CD14-positive monocyte (primary cell): ENCODE data around the gene SLC35F3. TPM values are rescaled to one million over a fixed set of nuclear protein-coding genes. Genes with fewer than 3 reads are reported as not detected.

Experiments
- DNase-seq, 3 donors: peaks; one replicate each; pipeline ENCODE4 v3.0.0-alpha.2; 2011 to 2022
- H2AFZ ChIP-seq: 2 replicates; pipeline ENCODE4 v1.6.0; 2012; ENCODE audit warnings: mild to moderate bottlenecking, low read depth, low read length, inconsistent platforms; ENCODE audit not compliant: insufficient read depth, poor library complexity, severe bottlenecking
- H3K27ac ChIP-seq, 2 donors: 1 replicate in 1 of 2; 2 replicates in 1 of 2; pipeline ENCODE4 v1.5.1; 2012 to 2013; ENCODE audit warnings: low read length in 2 of 2, control low read depth in 1 of 2, inconsistent platforms in 1 of 2, low read depth in 1 of 2, mild to moderate bottlenecking in 1 of 2
- H3K27me3 ChIP-seq, 2 donors: one replicate each; pipeline versions ENCODE4 v1.6.0 to v1.6.1; 2011 to 2013; ENCODE audit warnings: low read length in 2 of 2; ENCODE audit not compliant: control insufficient read depth in 2 of 2, insufficient read depth in 2 of 2
- H3K36me3 ChIP-seq, 2 donors: replicated peaks in 1 of 2; 1 replicate in 1 of 2; 2 replicates in 1 of 2; pipeline versions ENCODE4 v1.5.1 to v1.6.1; 2012 to 2013; ENCODE audit warnings: low read length in 2 of 2, control low read depth in 1 of 2, inconsistent platforms in 1 of 2, mild to moderate bottlenecking in 1 of 2; ENCODE audit not compliant: insufficient read depth in 2 of 2, control insufficient read depth in 1 of 2
- H3K4me1 ChIP-seq, 2 donors: 1 replicate in 1 of 2; 2 replicates in 1 of 2; pipeline versions ENCODE4 v1.5.1 to v1.6.1; 2012 to 2013; ENCODE audit warnings: low read length in 2 of 2, control low read depth in 1 of 2, inconsistent platforms in 1 of 2, mild to moderate bottlenecking in 1 of 2, moderate library complexity in 1 of 2; ENCODE audit not compliant: insufficient read depth in 2 of 2, control insufficient read depth in 1 of 2
- H3K4me2 ChIP-seq: replicated peaks from 2 replicates; pipeline ENCODE3; 2012; ENCODE audit warnings: low read length, moderate library complexity, mild to moderate bottlenecking; ENCODE audit not compliant: poor library complexity, severe bottlenecking; ENCODE audit errors: extremely low read depth
- H3K4me3 ChIP-seq, 3 experiments: fragments of 200-600 bp in 1 of 3; sonication (generic) in 1 of 3; replicated peaks in 1 of 3; 1 replicate in 2 of 3; 2 replicates in 1 of 3; pipeline ENCODE4 v1.5.1; 2011 to 2013; ENCODE audit warnings: low read length in 3 of 3, mild to moderate bottlenecking in 3 of 3, control low read depth in 2 of 3, low read depth in 2 of 3, inconsistent platforms in 1 of 3, moderate library complexity in 1 of 3
- H3K79me2 ChIP-seq: 2 replicates; pipeline ENCODE4 v1.6.0; 2012; ENCODE audit warnings: mild to moderate bottlenecking, control low read depth, inconsistent platforms, low read length, moderate library complexity; ENCODE audit not compliant: insufficient read depth
- H3K9ac ChIP-seq: 2 replicates; pipeline ENCODE4 v1.6.0; 2017; ENCODE audit warnings: low read length, mild to moderate bottlenecking; ENCODE audit not compliant: insufficient read depth, poor library complexity, severe bottlenecking
- H3K9me3 ChIP-seq, 2 donors: replicated peaks in 1 of 2; 1 replicate in 1 of 2; 2 replicates in 1 of 2; pipeline versions ENCODE4 v1.5.1 to v1.6.1; 2012 to 2013; ENCODE audit warnings: low read length in 2 of 2, control low read depth in 1 of 2; ENCODE audit not compliant: control insufficient read depth in 1 of 2, insufficient read depth in 1 of 2
- H4K20me1 ChIP-seq: 2 replicates; pipeline ENCODE4 v1.6.0; 2012; ENCODE audit warnings: mild to moderate bottlenecking, low read length, control low read depth, moderate library complexity; ENCODE audit not compliant: insufficient read depth
- H3K27ac Mint-ChIP-seq, 7 donors: one replicate each; pipeline ENCODE4 v1.8.0; 2020; ENCODE audit warnings: mild to moderate bottlenecking in 7 of 7, mixed read lengths in 7 of 7, moderate library complexity in 6 of 7, inconsistent platforms in 2 of 7
- H3K27me3 Mint-ChIP-seq, 3 donors: one replicate each; pipeline ENCODE4 v1.8.0; 2021 to 2022; ENCODE audit warnings: low read depth in 3 of 3, mild to moderate bottlenecking in 3 of 3, mixed read lengths in 3 of 3, moderate library complexity in 3 of 3, inconsistent platforms in 1 of 3
- H3K36me3 Mint-ChIP-seq, 2 donors: one replicate each; pipeline ENCODE4 v1.8.0; 2020; ENCODE audit warnings: mixed read lengths in 2 of 2, inconsistent platforms in 1 of 2, mild to moderate bottlenecking in 1 of 2
- H3K4me1 Mint-ChIP-seq: one replicate; pipeline ENCODE4 v1.8.0; 2020; ENCODE audit warnings: mild to moderate bottlenecking, mixed read lengths
- H3K4me3 Mint-ChIP-seq, 2 donors: one replicate each; pipeline ENCODE4 v1.8.0; 2020; ENCODE audit warnings: mild to moderate bottlenecking in 2 of 2, mixed read lengths in 2 of 2, moderate library complexity in 1 of 2
- H3K9me3 Mint-ChIP-seq, 7 donors: one replicate each; pipeline ENCODE4 v1.8.0; 2020 to 2022; ENCODE audit warnings: mixed read lengths in 7 of 7, mild to moderate bottlenecking in 6 of 7, moderate library complexity in 6 of 7, inconsistent platforms in 2 of 7
- CTCF ChIP-seq: fragments of 200-600 bp; IDR thresholded peaks from one replicate; pipeline ENCODE4 v1.8.0; 2022; ENCODE audit warnings: antibody characterized with exemption, mild to moderate bottlenecking
- WGBS: methylation state at CpG from one replicate; pipeline ENCODE4 v1.1.5; 2013; ENCODE audit warnings: missing lambda C conversion rate; ENCODE audit not compliant: insufficient coverage; 5-methylcytosine and 5-hydroxymethylcytosine counted together
- intact Hi-C, 2 donors: fragments of 100-400 bp; cut with micrococcal nuclease; formaldehyde crosslinking; loops; one replicate each; pipeline versions ENCODE4 v1.15.0 to v1.15.1; 2023
- polyA plus RNA-seq, 3 donors: library from polyadenylated mRNA; depleted of rRNA in 1 of 3; unstranded in 2 of 3; stranded (reverse) in 1 of 3; fragments of 300-500 nt in 2 of 3; fragments of >200 nt in 1 of 3; fragmentation: Illumina TruSeq in 2 of 3; gene quantifications; 1 replicate in 2 of 3; 2 replicates in 1 of 3; pipeline ENCODE4 v1.2.3, GENCODE V29; 2012 to 2021

The SLC35F3 gene
- polyA plus RNA-seq, 3 donors: 0.17 to 0.78 TPM; not detected in 1

- H3K9me3 ChIP-seq: no peaks in the 10 kb centered on the region
- no peaks in the 10 kb centered on the region for H3K4me1 ChIP-seq
- no peaks in the 10 kb centered on the region for H4K20me1 ChIP-seq
- no peaks in the 10 kb centered on the region for H3K36me3 ChIP-seq
- no peaks in the 10 kb centered on the region for H3K27me3 ChIP-seq
- no peak overlapping the region for H3K9ac ChIP-seq
- TF ChIP-seq CTCF: no peak
- H3K4me2 ChIP-seq: no peak overlapping the region
- H3K79me2 ChIP-seq: no peaks in the 10 kb centered on the region
- Mint-ChIP-seq H3K9me3 (peaks cover 0 to 4% (median 0%) of the 10 kb centered on the region in 7 donors), H3K27ac (no peak overlapping the region), H3K27me3 (peaks cover 0 to 2% (median 2%) of the 10 kb centered on the region in 3 donors), H3K4me1 (no peaks in the 10 kb centered on the region), H3K36me3 (no peaks in the 10 kb centered on the region), H3K4me3 (no peak overlapping the region)
- H3K4me3 ChIP-seq: no peak overlapping the region
- DNase-seq: no peak
- H2AFZ ChIP-seq: no peak overlapping the region
- intact Hi-C loops: no loop called here
- H3K27ac ChIP-seq: no peak overlapping the region
Observed at GRCh38 chr1:234004591-234004990, 100.1 kb downstream of the SLC35F3 start.

- Histone ChIP-seq H3K27ac (no peak overlapping the region), H3K4me1 (no peaks in the 10 kb centered on the region), H3K4me2 (no peak overlapping the region), H3K36me3 (no peaks in the 10 kb centered on the region), H3K9ac (no peak overlapping the region), H3K79me2 (no peaks in the 10 kb centered on the region), H3K4me3 (no peak overlapping the region), H2AFZ (no peak overlapping the region), H3K27me3 (peaks cover 0 to 2% of the 10 kb centered on the region in 2 donors), H3K9me3 (no peaks in the 10 kb centered on the region), H4K20me1 (no peaks in the 10 kb centered on the region)
- Mint-ChIP-seq H3K9me3 (peaks cover 0 to 6% (median 0%) of the 10 kb centered on the region in 7 donors), H3K27ac (no peak overlapping the region), H3K4me3 (no peak overlapping the region), H3K36me3 (no peaks in the 10 kb centered on the region), H3K27me3 (peaks cover 0 to 3% (median 2%) of the 10 kb centered on the region in 3 donors), H3K4me1 (no peaks in the 10 kb centered on the region)
- no peak for TF ChIP-seq CTCF
- WGBS: no CpG with 5 or more reads among the region's 1 CpG
- DNase-seq: no peak
- intact Hi-C loops: no loop called here
Observed at GRCh38 chr1:234007684-234008083, 103.2 kb downstream of the SLC35F3 start.
